ENCODE data around the gene NEMP2.

- TF ChIP-seq CTCF (IDR thresholded peaks at IDR 0.05; ENCODE audit: insufficient read depth, low read length, poor library complexity, severe bottlenecking) (no peak), EZH2phosphoT487 (conservative IDR thresholded peaks at IDR 0.05; ENCODE audit: low read length) (no peak)
Observed at GRCh38 chr2:190532581-190532980, 1.9 kb downstream of the NEMP2 start.

All from SU-DHL-6 (cell line).